T-cell (primary cell): ENCODE results near the gene CKS2. TPM values are rescaled to one million over a fixed set of nuclear protein-coding genes. Genes with fewer than 3 reads are reported as not detected.
A peak's percentile ranks its signal among the peaks of the same experiment; 100 is the strongest.

ENCODE experiments used
- ATAC-seq, 4 experiments: fragments of 200-7000 bp in 3 of 4; fragments of 150-1000 bp in 1 of 4; cut with Tn5 transposase; replicated peaks in 1 of 4; 1 replicate in 3 of 4; 2 replicates in 1 of 4; pipeline ENCODE4 v1.10.0; 2021; ENCODE audit warnings: moderate library complexity in 3 of 4, mild to moderate bottlenecking in 2 of 4, moderate number of reproducible peaks in 1 of 4
- CTCF ChIA-PET, 2 donors: fragments of 300-600 bp; sonication (Branson Sonifier 250); formaldehyde crosslinking; loops; one replicate each; lab custom pipeline; 2022; ENCODE audit warnings: antibody characterized with exemption in 2 of 2; lab: Charles Lee
- POLR2A ChIA-PET, 2 donors: fragments of 300-600 bp; sonication (Branson Sonifier 250); formaldehyde crosslinking; loops; one replicate each; lab custom pipeline; 2022; ENCODE audit warnings: antibody characterized with exemption in 2 of 2; lab: Charles Lee
- DNase-seq, 35 experiments: peaks; one replicate each; pipeline versions ENCODE4 v3.0.0 to v3.0.0-alpha.2; 2013 to 2023
- H3K27ac ChIP-seq: one replicate; pipeline ENCODE4 v1.5.1; 2013; ENCODE audit warnings: low read length
- H3K27me3 ChIP-seq, 2 experiments: replicated peaks in 1 of 2; 1 replicate in 1 of 2; 2 replicates in 1 of 2; pipeline versions ENCODE4 v1.6.1 to v1.7.0; 2013; ENCODE audit warnings: low read length in 1 of 2, mixed read lengths in 1 of 2; ENCODE audit not compliant: control insufficient read depth in 2 of 2, insufficient read depth in 2 of 2; ENCODE audit errors: extremely low read depth in 1 of 2
- H3K36me3 ChIP-seq, 2 donors: 1 replicate in 1 of 2; 2 replicates in 1 of 2; pipeline versions ENCODE4 v1.6.1 to v1.7.0; 2013; ENCODE audit warnings: low read length in 1 of 2; ENCODE audit not compliant: control insufficient read depth in 2 of 2, insufficient read depth in 1 of 2; ENCODE audit errors: extremely low read depth in 1 of 2
- H3K4me1 ChIP-seq, 2 experiments: 1 replicate in 1 of 2; 2 replicates in 1 of 2; pipeline versions ENCODE4 v1.6.1 to v1.7.0; 2013; ENCODE audit warnings: low read length in 2 of 2, mixed read lengths in 1 of 2; ENCODE audit not compliant: insufficient read depth in 2 of 2, control insufficient read depth in 1 of 2; ENCODE audit errors: extremely low read depth in 1 of 2
- H3K4me3 ChIP-seq, 2 donors: 1 replicate in 1 of 2; 2 replicates in 1 of 2; pipeline versions ENCODE4 v1.5.1 to v1.7.0; 2013; ENCODE audit warnings: mild to moderate bottlenecking in 2 of 2, low read length in 1 of 2, moderate library complexity in 1 of 2; ENCODE audit not compliant: control insufficient read depth in 1 of 2; ENCODE audit errors: extremely low read depth in 1 of 2
- H3K9me3 ChIP-seq: 2 replicates; pipeline ENCODE4 v1.7.0; 2013
- H3K27ac Mint-ChIP-seq, 2 donors: one replicate each; pipeline ENCODE4 v1.8.0; 2020 to 2021; ENCODE audit warnings: mild to moderate bottlenecking in 2 of 2, mixed read lengths in 2 of 2
- H3K27me3 Mint-ChIP-seq, 2 donors: one replicate each; pipeline ENCODE4 v1.8.0; 2021 to 2022; ENCODE audit warnings: mixed read lengths in 2 of 2
- H3K36me3 Mint-ChIP-seq: one replicate; pipeline ENCODE4 v1.8.0; 2021; ENCODE audit warnings: mixed read lengths
- H3K4me1 Mint-ChIP-seq, 3 donors: one replicate each; pipeline ENCODE4 v1.8.0; 2020 to 2022; ENCODE audit warnings: mixed read lengths in 3 of 3, mild to moderate bottlenecking in 1 of 3
- H3K4me3 Mint-ChIP-seq, 3 donors: one replicate each; pipeline ENCODE4 v1.8.0; 2020 to 2022; ENCODE audit warnings: mild to moderate bottlenecking in 3 of 3, mixed read lengths in 3 of 3, moderate library complexity in 3 of 3
- H3K9me3 Mint-ChIP-seq, 3 donors: one replicate each; pipeline ENCODE4 v1.8.0; 2020 to 2022; ENCODE audit warnings: mixed read lengths in 3 of 3
- WGBS: methylation state at CpG from one replicate; pipeline ENCODE4 v1.1.5; 2013; ENCODE audit warnings: missing lambda C conversion rate; ENCODE audit not compliant: insufficient coverage; 5-methylcytosine and 5-hydroxymethylcytosine counted together
- total RNA-seq, 35 experiments: library from RNA in 6 of 35; stranded (reverse) in 6 of 35; fragments of 120-200 nt in 1 of 35; gene quantifications; one replicate each; pipeline versions ENCODE4 v1.2.1 to v1.2.4 and lab custom pipeline; 2013 to 2026

Gene CKS2
- total RNA-seq, 5 donors from 2014 or later (not counting 1 experiment from before 2014, with no cell fraction given), result 8.6 to 13.1 (median 9.2) TPM

GRCh38 chr9:89314955-89315354 is 4.0 kb downstream of the CKS2 start:
- no peaks in the 10 kb centered on the region for H3K27me3 Mint-ChIP-seq

GRCh38 chr9:89315482-89315881 is 4.5 kb downstream of the CKS2 start:
- Histone ChIP-seq H3K4me1 (peaks cover 29 to 38% of the 10 kb centered on the region in 2 experiments), H3K27me3 (no peaks in the 10 kb centered on the region), H3K27ac (no peak overlapping the region), H3K36me3 (peaks cover 0 to 8% of the 10 kb centered on the region in 2 donors), H3K4me3 (no peak overlapping the region), H3K9me3 (no peaks in the 10 kb centered on the region)
- POLR2A ChIA-PET, result no interaction called here
- H3K9me3 Mint-ChIP-seq, result no peaks in the 10 kb centered on the region
- no peak for ATAC-seq
- H3K27me3 Mint-ChIP-seq, result no peaks in the 10 kb centered on the region
- peaks cover 2% of the 10 kb centered on the region for H3K36me3 Mint-ChIP-seq
- no peak overlapping the region for H3K4me3 Mint-ChIP-seq
- DNase-seq, result no peak
- H3K27ac Mint-ChIP-seq, result no peak overlapping the region
- peaks cover 41 to 60% (median 50%) of the 10 kb centered on the region in 3 donors for H3K4me1 Mint-ChIP-seq
- CTCF ChIA-PET, result no interaction called here

More at GRCh38 chr9:89314955-89315354, 4.0 kb downstream of the CKS2 start:
- no peaks in the 10 kb centered on the region for H3K9me3 Mint-ChIP-seq
- ChIA-PET POLR2A (no interaction called here), CTCF (no interaction called here)
- DNase-seq (no peak), ATAC-seq (no peak)
- no peak overlapping the region for H3K4me3 Mint-ChIP-seq
- no peaks in the 10 kb centered on the region for H3K9me3 ChIP-seq
- H3K27ac ChIP-seq, result no peak overlapping the region
- 83% methylated on average over 1 of the region's 1 CpG for WGBS
- H3K27me3 ChIP-seq, result no peaks in the 10 kb centered on the region
- H3K36me3 ChIP-seq, result peaks cover 0 to 5% of the 10 kb centered on the region in 2 donors
- no peak overlapping the region for H3K27ac Mint-ChIP-seq
- no peak overlapping the region for H3K4me3 ChIP-seq
- peaks cover 37 to 58% (median 48%) of the 10 kb centered on the region in 3 donors for H3K4me1 Mint-ChIP-seq
- peaks cover 29 to 34% of the 10 kb centered on the region in 2 experiments for H3K4me1 ChIP-seq
- peaks cover 2% of the 10 kb centered on the region for H3K36me3 Mint-ChIP-seq

GRCh38 chr9:89317282-89317681 is 6.3 kb downstream of the CKS2 start:
- Mint-ChIP-seq H3K36me3 (peaks cover 7% of the 10 kb centered on the region), H3K4me1 (peaks cover 49 to 66% (median 57%) of the 10 kb centered on the region in 3 donors), H3K9me3 (no peaks in the 10 kb centered on the region), H3K27ac (peak overlapping the region; percentile 91 to 99), H3K27me3 (no peaks in the 10 kb centered on the region), H3K4me3 (peak overlapping the region; percentile 80 to 91 (median 84))
- no peak for DNase-seq
- Histone ChIP-seq H3K27ac (peak overlapping the region; percentile 94), H3K36me3 (peaks cover 0 to 12% of the 10 kb centered on the region in 2 donors), H3K27me3 (no peaks in the 10 kb centered on the region), H3K4me3 (no peak overlapping the region), H3K4me1 (peaks cover 20 to 32% of the 10 kb centered on the region in 2 experiments), H3K9me3 (no peaks in the 10 kb centered on the region)
- ChIA-PET POLR2A (interaction anchor here in 1 of 2 donors (0.6 kb wide), 1 partner anchor 10 kb away, joined by 3 read pairs; no protein-coding TSS in a partner anchor), CTCF (no interaction called here)
- 94% methylated on average over 2 of the region's 4 CpGs for WGBS
- no peak for ATAC-seq

GRCh38 chr9:89318123-89319014 is 7.4 kb downstream of the CKS2 start, which contains the start of gene SECISBP2:
TSS of gene SECISBP2 (plus strand) at chr9:89318500. CDS start at chr9:89318577, 77 bp downstream.
- Histone ChIP-seq H3K4me1 (peaks cover 22% of the 10 kb centered on the region in 2 experiments), H3K4me3 (peak within 1 kb of the TSS; percentile 74 to 77), H3K9me3 (no peaks in the 10 kb centered on the region), H3K36me3 (peaks cover 0 to 15% of the 10 kb centered on the region in 2 donors), H3K27ac (peak within 1 kb of the TSS; percentile 94), H3K27me3 (no peaks in the 10 kb centered on the region)
- Mint-ChIP-seq H3K9me3 (no peaks in the 10 kb centered on the region), H3K4me3 (peak within 1 kb of the TSS; percentile 80 to 91 (median 84)), H3K27me3 (no peaks in the 10 kb centered on the region), H3K36me3 (peaks cover 12% of the 10 kb centered on the region), H3K4me1 (peaks cover 54 to 67% (median 61%) of the 10 kb centered on the region in 3 donors), H3K27ac (peak within 1 kb of the TSS; percentile 91 to 99)
- ATAC-seq, result peak; percentile 88 to 92 (median 90)
- under 1% methylated on average over 82 of the region's 91 CpGs for WGBS
- CTCF ChIA-PET, result interaction anchor here (0.6 to 1.0 kb wide), 4 partner anchors 8 to 285 kb away, joined by 3 to 5 read pairs (median 4); no protein-coding TSS in a partner anchor
- DNase-seq, result peak; percentile 81 to 96 (median 89)
- POLR2A ChIA-PET, result interaction anchor here in 1 of 2 donors (0.6 kb wide), 1 partner anchor 10 kb away, joined by 3 read pairs; no protein-coding TSS in a partner anchor

GRCh38 chr9:89319015-89319905 is 8.3 kb downstream of the CKS2 start:
- H3K27ac ChIP-seq, result peak overlapping the region; percentile 94
- peaks cover 19 to 25% of the 10 kb centered on the region in 2 experiments for H3K4me1 ChIP-seq
- Mint-ChIP-seq H3K36me3 (peaks cover 12% of the 10 kb centered on the region), H3K27ac (peak overlapping the region; percentile 91 to 99), H3K4me3 (peak overlapping the region; percentile 80 to 91 (median 84)), H3K4me1 (peaks cover 62 to 69% (median 68%) of the 10 kb centered on the region in 3 donors), H3K27me3 (no peaks in the 10 kb centered on the region), H3K9me3 (no peaks in the 10 kb centered on the region)
- CTCF ChIA-PET, result interaction anchor here in 1 of 2 donors (0.6 to 1.0 kb wide), 3 partner anchors 9 to 284 kb away, joined by 3 to 5 read pairs (median 4); no protein-coding TSS in a partner anchor
- peaks cover 0 to 15% of the 10 kb centered on the region in 2 donors for H3K36me3 ChIP-seq
- peak overlapping the region; percentile 74 to 77 for H3K4me3 ChIP-seq
- POLR2A ChIA-PET, result interaction anchor here in 1 of 2 donors (0.6 kb wide), 3 partner anchors 9 to 18 kb away, joined by 3 to 4 read pairs (median 3); no protein-coding TSS in a partner anchor
- no peaks in the 10 kb centered on the region for H3K9me3 ChIP-seq
- H3K27me3 ChIP-seq, result no peaks in the 10 kb centered on the region
- DNase-seq (peak in 1 of 35 experiments; percentile 22), ATAC-seq (peak in 1 of 4 experiments; percentile 6)
- WGBS, result 26% methylated on average over 3 of the region's 13 CpGs
